ENCODE results near the gene ATXN1.

DNA sequence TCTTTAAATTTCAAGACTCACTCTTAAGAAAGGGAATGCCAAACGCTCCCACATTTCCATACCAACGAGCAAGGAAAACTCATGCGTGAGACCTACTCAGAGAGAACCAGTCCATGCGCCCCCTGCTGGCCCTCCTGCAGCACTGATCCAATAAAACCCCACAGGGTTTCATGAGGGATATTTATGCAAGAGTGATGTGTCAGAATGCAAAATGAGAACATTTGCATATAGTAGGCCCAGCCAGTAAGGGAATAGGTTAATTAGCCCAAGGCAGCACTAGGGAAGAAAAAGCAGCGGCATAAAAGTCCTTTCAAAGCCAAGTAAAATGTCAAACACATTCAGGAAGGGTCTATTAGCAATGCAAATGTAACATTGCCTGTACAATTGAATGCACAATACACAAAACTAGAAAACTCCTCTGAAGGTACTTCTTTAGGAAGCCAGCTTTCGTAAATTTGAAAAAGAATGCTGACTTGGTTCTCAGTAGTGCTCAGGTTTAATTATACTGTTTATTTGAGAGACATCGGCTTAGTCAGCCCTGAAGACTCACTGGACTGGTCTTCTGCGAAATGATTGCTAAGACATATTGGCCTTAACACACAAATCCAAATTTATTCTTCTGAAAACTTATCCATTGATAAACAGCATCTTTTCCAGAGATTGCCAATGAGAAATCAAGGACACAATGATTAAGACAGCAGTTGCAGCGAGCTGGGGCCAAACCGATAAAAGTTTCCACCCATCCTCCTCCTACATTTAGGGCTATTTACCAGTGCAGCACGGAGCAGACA lies 429.7 kb downstream of the ATXN1 start:
- no peak for TF ChIP-seq OSR1 (CRISPR knock-in tag; IDR thresholded peaks at IDR 0.05)
- no peak for TF ChIP-seq ISL1 (CRISPR knock-in tag; IDR thresholded peaks at IDR 0.05)
- no peak for TF ChIP-seq TCF4 (CRISPR knock-in tag; IDR thresholded peaks at IDR 0.05; ENCODE audit: borderline replicate concordance)
- TF ChIP-seq TOX (CRISPR knock-in tag; IDR thresholded peaks at IDR 0.05; ENCODE audit: borderline replicate concordance): no peak
- no peak for TF ChIP-seq ZNF8 (CRISPR knock-in tag; IDR thresholded peaks at IDR 0.05)
- no peak for TF ChIP-seq ZNF70 (CRISPR knock-in tag; IDR thresholded peaks at IDR 0.05)
- TF ChIP-seq, protein P1, sequence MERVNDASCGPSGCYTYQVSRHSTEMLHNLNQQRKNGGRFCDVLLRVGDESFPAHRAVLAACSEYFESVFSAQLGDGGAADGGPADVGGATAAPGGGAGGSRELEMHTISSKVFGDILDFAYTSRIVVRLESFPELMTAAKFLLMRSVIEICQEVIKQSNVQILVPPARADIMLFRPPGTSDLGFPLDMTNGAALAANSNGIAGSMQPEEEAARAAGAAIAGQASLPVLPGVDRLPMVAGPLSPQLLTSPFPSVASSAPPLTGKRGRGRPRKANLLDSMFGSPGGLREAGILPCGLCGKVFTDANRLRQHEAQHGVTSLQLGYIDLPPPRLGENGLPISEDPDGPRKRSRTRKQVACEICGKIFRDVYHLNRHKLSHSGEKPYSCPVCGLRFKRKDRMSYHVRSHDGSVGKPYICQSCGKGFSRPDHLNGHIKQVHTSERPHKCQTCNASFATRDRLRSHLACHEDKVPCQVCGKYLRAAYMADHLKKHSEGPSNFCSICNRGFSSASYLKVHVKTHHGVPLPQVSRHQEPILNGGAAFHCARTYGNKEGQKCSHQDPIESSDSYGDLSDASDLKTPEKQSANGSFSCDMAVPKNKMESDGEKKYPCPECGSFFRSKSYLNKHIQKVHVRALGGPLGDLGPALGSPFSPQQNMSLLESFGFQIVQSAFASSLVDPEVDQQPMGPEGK (CRISPR knock-in tag; IDR thresholded peaks at IDR 0.05; ENCODE audit: borderline replicate concordance): no peak
- TF ChIP-seq ARNTL (CRISPR knock-in tag; IDR thresholded peaks at IDR 0.05; ENCODE audit: borderline replicate concordance, low read depth): no peak
- no peak for TF ChIP-seq ESRRG (CRISPR knock-in tag; IDR thresholded peaks at IDR 0.05)
- no peak for TF ChIP-seq ZFP3 (CRISPR knock-in tag; IDR thresholded peaks at IDR 0.05)
- no peak for TF ChIP-seq RARB (CRISPR knock-in tag; IDR thresholded peaks at IDR 0.05)
- TF ChIP-seq, protein P2, sequence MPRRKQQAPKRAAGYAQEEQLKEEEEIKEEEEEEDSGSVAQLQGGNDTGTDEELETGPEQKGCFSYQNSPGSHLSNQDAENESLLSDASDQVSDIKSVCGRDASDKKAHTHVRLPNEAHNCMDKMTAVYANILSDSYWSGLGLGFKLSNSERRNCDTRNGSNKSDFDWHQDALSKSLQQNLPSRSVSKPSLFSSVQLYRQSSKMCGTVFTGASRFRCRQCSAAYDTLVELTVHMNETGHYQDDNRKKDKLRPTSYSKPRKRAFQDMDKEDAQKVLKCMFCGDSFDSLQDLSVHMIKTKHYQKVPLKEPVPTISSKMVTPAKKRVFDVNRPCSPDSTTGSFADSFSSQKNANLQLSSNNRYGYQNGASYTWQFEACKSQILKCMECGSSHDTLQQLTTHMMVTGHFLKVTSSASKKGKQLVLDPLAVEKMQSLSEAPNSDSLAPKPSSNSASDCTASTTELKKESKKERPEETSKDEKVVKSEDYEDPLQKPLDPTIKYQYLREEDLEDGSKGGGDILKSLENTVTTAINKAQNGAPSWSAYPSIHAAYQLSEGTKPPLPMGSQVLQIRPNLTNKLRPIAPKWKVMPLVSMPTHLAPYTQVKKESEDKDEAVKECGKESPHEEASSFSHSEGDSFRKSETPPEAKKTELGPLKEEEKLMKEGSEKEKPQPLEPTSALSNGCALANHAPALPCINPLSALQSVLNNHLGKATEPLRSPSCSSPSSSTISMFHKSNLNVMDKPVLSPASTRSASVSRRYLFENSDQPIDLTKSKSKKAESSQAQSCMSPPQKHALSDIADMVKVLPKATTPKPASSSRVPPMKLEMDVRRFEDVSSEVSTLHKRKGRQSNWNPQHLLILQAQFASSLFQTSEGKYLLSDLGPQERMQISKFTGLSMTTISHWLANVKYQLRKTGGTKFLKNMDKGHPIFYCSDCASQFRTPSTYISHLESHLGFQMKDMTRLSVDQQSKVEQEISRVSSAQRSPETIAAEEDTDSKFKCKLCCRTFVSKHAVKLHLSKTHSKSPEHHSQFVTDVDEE (CRISPR knock-in tag; IDR thresholded peaks at IDR 0.05): no peak
- TF ChIP-seq ZC3H10 (CRISPR knock-in tag; IDR thresholded peaks at IDR 0.05): no peak
- TF ChIP-seq ZFP30 (CRISPR knock-in tag; IDR thresholded peaks at IDR 0.05): no peak
